ENCODE results near the gene C5AR1. TPM values are rescaled to one million over a fixed set of nuclear protein-coding genes. Genes with fewer than 3 reads are reported as not detected.
"Not testable (repeated sequence)": the region's sequence is repeated elsewhere in the genome, so short reads cannot be mapped to it uniquely, and the experiment has no call there.

Gene C5AR1
- total and polyA plus RNA-seq, 2 experiments from 2014 or later = not detected

DNA sequence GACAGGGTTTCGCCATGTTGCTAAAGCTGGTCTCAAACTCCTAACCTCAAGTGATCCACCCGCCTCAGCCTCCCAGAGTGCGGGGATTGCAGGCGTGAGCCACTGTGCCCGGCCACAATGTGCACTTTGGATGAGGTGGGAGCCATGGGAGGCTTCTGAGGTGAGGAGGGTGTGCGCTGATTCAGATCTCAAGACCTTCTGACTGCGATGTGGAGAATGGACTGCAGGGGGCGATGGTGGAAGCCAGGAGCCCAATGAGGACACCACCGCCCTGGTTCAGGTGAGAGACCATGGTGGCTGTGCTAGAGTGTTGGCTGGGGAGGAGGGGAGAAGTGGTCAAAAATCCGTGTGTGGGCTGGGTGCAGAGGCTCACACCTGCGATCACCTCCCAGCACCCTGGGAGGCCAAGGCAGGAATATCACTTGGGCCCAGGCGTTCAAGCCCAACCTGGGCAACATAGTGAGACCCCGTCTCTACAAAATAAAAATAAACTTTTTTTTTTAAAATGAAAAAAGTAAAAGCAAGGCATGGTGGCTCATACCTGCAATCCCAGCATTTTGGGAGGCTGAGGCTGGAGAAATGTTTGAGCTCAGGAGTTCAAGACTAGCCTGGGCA, 29.4 kb upstream of the C5AR1 start:
- H3K27me3 ChIP-seq = no peaks in the 10 kb centered on the region
- no peaks in the 10 kb centered on the region for H3K4me1 ChIP-seq (ENCODE audit: low read depth)
- no peaks in the 10 kb centered on the region for H3K36me3 ChIP-seq
- H3K4me3 ChIP-seq = no peak overlapping the region
- no peaks in the 10 kb centered on the region for H3K9me3 ChIP-seq (ENCODE audit: low read depth)
- TF ChIP-seq, protein P1, sequence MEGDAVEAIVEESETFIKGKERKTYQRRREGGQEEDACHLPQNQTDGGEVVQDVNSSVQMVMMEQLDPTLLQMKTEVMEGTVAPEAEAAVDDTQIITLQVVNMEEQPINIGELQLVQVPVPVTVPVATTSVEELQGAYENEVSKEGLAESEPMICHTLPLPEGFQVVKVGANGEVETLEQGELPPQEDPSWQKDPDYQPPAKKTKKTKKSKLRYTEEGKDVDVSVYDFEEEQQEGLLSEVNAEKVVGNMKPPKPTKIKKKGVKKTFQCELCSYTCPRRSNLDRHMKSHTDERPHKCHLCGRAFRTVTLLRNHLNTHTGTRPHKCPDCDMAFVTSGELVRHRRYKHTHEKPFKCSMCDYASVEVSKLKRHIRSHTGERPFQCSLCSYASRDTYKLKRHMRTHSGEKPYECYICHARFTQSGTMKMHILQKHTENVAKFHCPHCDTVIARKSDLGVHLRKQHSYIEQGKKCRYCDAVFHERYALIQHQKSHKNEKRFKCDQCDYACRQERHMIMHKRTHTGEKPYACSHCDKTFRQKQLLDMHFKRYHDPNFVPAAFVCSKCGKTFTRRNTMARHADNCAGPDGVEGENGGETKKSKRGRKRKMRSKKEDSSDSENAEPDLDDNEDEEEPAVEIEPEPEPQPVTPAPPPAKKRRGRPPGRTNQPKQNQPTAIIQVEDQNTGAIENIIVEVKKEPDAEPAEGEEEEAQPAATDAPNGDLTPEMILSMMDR (IDR thresholded peaks at IDR 0.05; ENCODE audit: low read depth, low read length) = peak; percentile 54
- H3K27ac ChIP-seq = no peak overlapping the region
- peak in 1 of 2 donors; percentile 25 for DNase-seq (ENCODE audit: low read depth in 1 of 2, low spot score in 1 of 2)

DNA sequence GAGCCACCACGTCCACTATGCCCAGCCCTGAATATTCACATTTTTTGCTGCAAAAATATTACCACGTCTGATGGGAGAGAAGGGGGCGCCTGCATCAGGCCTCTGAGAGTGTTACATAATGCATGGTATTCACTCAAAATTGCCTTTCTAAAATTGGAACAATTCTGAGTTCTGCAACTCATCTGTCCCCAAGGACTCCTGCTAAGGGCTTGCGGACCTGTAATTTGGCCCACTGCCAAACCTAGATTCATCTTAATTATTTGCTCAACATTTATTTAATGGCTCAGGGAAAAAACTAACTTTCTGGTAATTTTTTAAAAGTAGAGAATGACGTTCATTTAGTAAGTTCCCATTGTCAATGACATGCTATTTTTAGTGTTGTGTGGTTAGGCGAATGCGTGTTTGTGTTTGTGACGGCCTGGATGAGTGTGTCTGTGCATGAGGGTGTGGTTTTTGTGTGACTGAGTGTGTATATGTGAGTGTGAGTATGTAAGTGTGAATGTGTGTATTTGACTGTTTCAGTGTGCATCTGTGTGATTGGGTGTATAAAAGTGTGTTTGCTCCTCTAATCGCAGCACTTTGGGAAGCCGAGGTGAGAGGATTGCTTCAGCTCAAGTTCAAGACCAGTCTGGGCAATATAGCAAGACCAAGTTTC, 26.1 kb upstream of the C5AR1 start:
- H3K36me3 ChIP-seq = no peaks in the 10 kb centered on the region
- no peaks in the 10 kb centered on the region for H3K27me3 ChIP-seq
- TF ChIP-seq, protein P1 (IDR thresholded peaks at IDR 0.05; ENCODE audit: low read depth, low read length) = no peak
- H3K4me3 ChIP-seq = no peak overlapping the region
- no peaks in the 10 kb centered on the region for H3K9me3 ChIP-seq (ENCODE audit: low read depth)
- no peak overlapping the region for H3K27ac ChIP-seq
- no peaks in the 10 kb centered on the region for H3K4me1 ChIP-seq (ENCODE audit: low read depth)
- DNase-seq (ENCODE audit: low read depth in 1 of 2, low spot score in 1 of 2) = no peak

DNA sequence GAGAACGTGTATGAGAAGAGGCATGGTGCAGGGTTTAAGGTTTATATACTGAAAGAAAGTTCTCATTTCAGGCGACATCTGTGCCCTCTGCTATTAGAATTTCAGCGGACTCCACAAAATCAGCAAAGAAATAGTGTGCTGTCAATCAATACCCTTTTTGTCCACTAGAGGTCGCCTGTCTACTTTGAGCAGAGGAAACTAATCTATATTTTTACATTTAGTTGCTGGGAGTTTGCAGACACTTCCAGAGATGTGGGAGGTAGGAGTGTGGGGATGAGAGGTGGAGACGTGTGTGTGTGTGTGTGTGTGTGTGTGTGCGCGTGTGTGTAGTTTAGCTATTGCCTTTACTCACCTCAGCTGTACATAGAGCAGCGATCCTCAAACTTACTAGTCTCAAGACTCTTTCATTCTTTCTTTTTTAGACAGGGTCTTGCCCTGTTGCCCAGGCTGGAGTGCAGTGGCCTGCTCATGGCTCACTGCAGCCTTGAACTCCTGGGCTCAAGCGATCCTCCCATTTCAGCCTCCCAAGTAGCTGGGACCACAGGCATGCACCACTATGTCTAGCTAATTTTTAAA, 25.2 kb upstream of the C5AR1 start:
- no peak overlapping the region for H3K27ac ChIP-seq
- no peaks in the 10 kb centered on the region for H3K9me3 ChIP-seq (ENCODE audit: low read depth)
- H3K27me3 ChIP-seq = no peaks in the 10 kb centered on the region
- DNase-seq (ENCODE audit: low read depth in 1 of 2, low spot score in 1 of 2) = peak; percentile 71 to 76
- TF ChIP-seq, protein P1 (IDR thresholded peaks at IDR 0.05; ENCODE audit: low read depth, low read length) = peak; percentile 82
- H3K36me3 ChIP-seq = no peaks in the 10 kb centered on the region
- no peaks in the 10 kb centered on the region for H3K4me1 ChIP-seq (ENCODE audit: low read depth)
- H3K4me3 ChIP-seq = no peak overlapping the region

DNA sequence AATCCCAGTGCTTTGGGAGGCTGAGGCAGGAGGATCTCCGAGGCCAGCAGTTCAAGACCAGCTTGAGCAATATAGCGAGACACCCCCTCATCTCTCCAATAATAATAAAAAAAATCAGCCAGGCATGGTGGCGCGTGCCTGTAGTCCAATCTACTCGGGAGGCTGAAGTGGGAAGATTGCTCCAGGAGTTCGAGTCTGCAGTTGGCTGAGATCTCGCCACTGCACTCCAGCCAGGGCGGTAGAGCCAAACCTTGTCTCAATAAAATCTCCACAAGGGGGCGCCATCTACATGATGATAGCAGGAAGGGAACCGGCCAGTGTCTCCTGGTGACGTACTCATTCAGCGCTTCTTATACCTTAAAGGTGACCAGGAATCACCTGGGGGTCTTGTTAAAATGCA, 13.6 kb upstream of the C5AR1 start:
- Histone ChIP-seq H3K9me3 (ENCODE audit: low read depth) (no peaks in the 10 kb centered on the region), H3K36me3 (no peaks in the 10 kb centered on the region)

DNA sequence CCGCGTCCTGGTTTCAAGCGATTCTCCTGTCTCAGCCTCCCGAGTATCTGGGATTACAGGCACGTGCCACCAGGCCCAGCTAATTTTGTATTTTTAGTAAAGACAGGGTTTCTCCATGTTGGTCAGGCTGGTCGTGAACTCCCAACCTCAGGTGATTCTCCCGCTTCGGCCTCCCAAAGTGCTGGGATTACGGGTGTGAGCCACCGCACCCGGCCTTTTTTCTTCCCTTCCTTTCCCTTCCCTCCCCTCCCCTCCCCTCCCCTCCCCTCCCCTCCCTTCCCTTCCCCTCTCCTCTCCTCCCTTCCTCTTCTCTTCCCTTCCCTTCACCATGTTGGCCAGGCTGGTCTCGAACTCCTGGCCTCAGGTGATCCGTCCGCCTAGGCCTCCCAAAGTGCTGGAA, 8.8 kb upstream of the C5AR1 start:
- H3K9me3 ChIP-seq (ENCODE audit: low read depth); H3K27ac ChIP-seq; H3K36me3 ChIP-seq; H3K4me3 ChIP-seq; H3K27me3 ChIP-seq; H3K4me1 ChIP-seq (ENCODE audit: low read depth); DNase-seq (ENCODE audit: low read depth in 1 of 2, low spot score in 1 of 2): not testable (repeated sequence)

More for the DNA sequence above, 13.6 kb upstream of the C5AR1 start:
- DNase-seq (ENCODE audit: low read depth in 1 of 2, low spot score in 1 of 2) = peak; percentile 86 to 95
- TF ChIP-seq, protein P1 (IDR thresholded peaks at IDR 0.05; ENCODE audit: low read depth, low read length) = peak; percentile 62
- no peak overlapping the region for H3K27ac ChIP-seq
- no peaks in the 10 kb centered on the region for H3K27me3 ChIP-seq
- no peaks in the 10 kb centered on the region for H3K4me1 ChIP-seq (ENCODE audit: low read depth)
- H3K4me3 ChIP-seq = no peak overlapping the region

DNA sequence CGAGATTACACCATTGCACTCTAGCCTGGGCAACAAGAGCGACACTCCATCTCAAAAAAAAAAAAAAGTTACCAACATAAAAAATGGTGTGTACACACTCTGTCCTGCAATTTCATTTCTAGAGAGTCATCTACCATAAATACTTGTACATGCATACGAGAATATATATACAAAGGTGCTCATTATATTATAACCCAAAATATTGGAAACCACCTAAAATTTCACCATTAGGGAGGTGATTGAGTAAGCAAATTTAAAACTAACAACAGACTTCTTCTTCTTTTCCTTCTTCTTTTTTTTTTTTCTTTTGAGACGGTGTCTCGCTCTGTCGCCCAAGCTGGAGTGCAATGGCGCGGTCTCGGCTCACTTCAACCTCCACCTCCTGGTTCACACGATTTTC, 7.4 kb upstream of the C5AR1 start:
- Histone ChIP-seq H3K27me3 (no peaks in the 10 kb centered on the region), H3K4me3 (no peak overlapping the region), H3K4me1 (ENCODE audit: low read depth) (no peaks in the 10 kb centered on the region), H3K36me3 (no peaks in the 10 kb centered on the region), H3K27ac (no peak overlapping the region), H3K9me3 (ENCODE audit: low read depth) (no peaks in the 10 kb centered on the region)
- no peak for DNase-seq (ENCODE audit: low read depth in 1 of 2, low spot score in 1 of 2)
- TF ChIP-seq, protein P1 (IDR thresholded peaks at IDR 0.05; ENCODE audit: low read depth, low read length) = no peak

Measured in cardiac muscle cell (in vitro differentiated cells and primary cell).